Fibroblast of skin of scalp (primary cell): ENCODE measurements around the gene TTC39C.
"Not testable (repeated sequence)": the region's sequence is repeated elsewhere in the genome, so short reads cannot be mapped to it uniquely, and the experiment has no call there.

ENCODE experiments used
- DNase-seq: peaks from one replicate; pipeline ENCODE4 v3.0.0-alpha.2; 2013

Gene TTC39C

GRCh38 chr18:24138789-24139616, 124.4 kb downstream of the TTC39C start, which contains the start of gene CABYR:
CABYR (plus strand) TSS chr18:24139062; CDS start chr18:24143115, 4,053 bp downstream.
- peak; percentile 91 for DNase-seq

GRCh38 chr18:24140697-24141096, 126.1 kb downstream of the TTC39C start:
- no peak for DNase-seq

GRCh38 chr18:24142376-24142775, 127.8 kb downstream of the TTC39C start:
- DNase-seq = no peak

- not testable (repeated sequence) for DNase-seq
These were observed 135.0 kb downstream of the TTC39C start for GRCh38 chr18:24149591-24149990.

- DNase-seq = no peak
These were observed 138.8 kb downstream of the TTC39C start for GRCh38 chr18:24153397-24153796.

GRCh38 chr18:24157855-24158254, 143.3 kb downstream of the TTC39C start:
- DNase-seq = no peak

GRCh38 chr18:24160086-24160485, 145.5 kb downstream of the TTC39C start:
- no peak for DNase-seq

- no peak for DNase-seq
These were observed 146.8 kb downstream of the TTC39C start for GRCh38 chr18:24161304-24161703.

- peak; percentile 48 for DNase-seq
These were observed 153.9 kb downstream of the TTC39C start for GRCh38 chr18:24168496-24168895.

- DNase-seq = no peak
These were observed 155.8 kb downstream of the TTC39C start for GRCh38 chr18:24170360-24170759.

GRCh38 chr18:24173997-24174396, 159.4 kb downstream of the TTC39C start:
- DNase-seq = no peak

- DNase-seq = peak; percentile 54
These were observed 162.3 kb downstream of the TTC39C start for GRCh38 chr18:24176727-24177416.

- DNase-seq = no peak
These were observed 163.1 kb downstream of the TTC39C start for GRCh38 chr18:24177499-24178133.

GRCh38 chr18:24180048-24180447, 165.5 kb downstream of the TTC39C start:
- no peak for DNase-seq

GRCh38 chr18:24181806-24182205, 167.3 kb downstream of the TTC39C start:
- DNase-seq = peak; percentile 68
